Cardiac septum (tissue), 1 donor: ENCODE results near the gene TUT1. TPM values are rescaled to one million over a fixed set of nuclear protein-coding genes. Genes with fewer than 3 reads are reported as not detected.
A peak's percentile ranks its signal among the peaks of the same experiment; 100 is the strongest.

Experiments
- DNase-seq: peaks from one replicate; pipeline ENCODE4 v3.0.0-alpha.2; 2020; ENCODE audit warnings: low spot score
- intact Hi-C: fragments of 100-400 bp; cut with DNase I; formaldehyde crosslinking; loops from one replicate; pipeline ENCODE4 v1.14.0; 2022
- total RNA-seq: library from RNA; stranded (reverse); fragmentation: NEBNext Ultra II Directional; extraction: Animal tissue kit (Norgen Biotek cat#: 25700); gene quantifications from one replicate; pipeline ENCODE4 v1.2.1, GENCODE V29; 2021
- donor health status: DM: no; HTN: no; CAD: no.

Gene TUT1
- total RNA-seq, 1 donor from 2014 or later, result 11.7 TPM

GRCh38 chr11:62546244-62546928 lies 44.9 kb downstream of the TUT1 start, which contains the start of gene AHNAK:
TSS of gene AHNAK (minus strand) at chr11:62546806. CDS start at chr11:62536098, 10,708 bp downstream.
- peak; percentile 93 for DNase-seq
- intact Hi-C loops, result loop anchor here (2.0 kb wide), 1 partner anchor 14 kb away; no protein-coding TSS in a partner anchor

GRCh38 chr11:62545437-62546243 lies 45.7 kb downstream of the TUT1 start:
- intact Hi-C loops, result loop anchor here (1.0 to 2.0 kb wide), 2 partner anchors 15 to 37 kb away; no protein-coding TSS in a partner anchor

GRCh38 chr11:62544581-62545436 lies 46.5 kb downstream of the TUT1 start:
- no peak for DNase-seq
- intact Hi-C loops, result loop anchor here (1.0 to 5.0 kb wide), 2 partner anchors 37 to 103 kb away; no protein-coding TSS in a partner anchor

More at GRCh38 chr11:62545437-62546243, 45.7 kb downstream of the TUT1 start:
- DNase-seq, result peak; percentile 95

- no peak for DNase-seq
- intact Hi-C loops, result loop anchor here (2.0 to 5.0 kb wide), 2 partner anchors 102 to 145 kb away; no protein-coding TSS in a partner anchor
Observed at GRCh38 chr11:62543680-62544444, 47.5 kb downstream of the TUT1 start.

- DNase-seq, result peak; percentile 91
- intact Hi-C loops, result loop anchor here (1.0 to 5.0 kb wide), 4 partner anchors 46 to 144 kb away; no protein-coding TSS in a partner anchor
Observed at GRCh38 chr11:62542750-62543567, 48.4 kb downstream of the TUT1 start.

GRCh38 chr11:62542111-62542745 lies 49.1 kb downstream of the TUT1 start:
- no peak for DNase-seq
- intact Hi-C loops, result loop anchor here (1.0 to 5.0 kb wide), 4 partner anchors 45 to 143 kb away; no protein-coding TSS in a partner anchor

GRCh38 chr11:62540804-62541701 lies 50.3 kb downstream of the TUT1 start:
- intact Hi-C loops, result loop anchor here (1.0 to 5.0 kb wide), 2 partner anchors 33 to 99 kb away; no protein-coding TSS in a partner anchor
- no peak for DNase-seq

- intact Hi-C loops, result no loop called here
- no peak for DNase-seq
Observed at GRCh38 chr11:62539238-62539925, 51.9 kb downstream of the TUT1 start.

- no peak for DNase-seq
- intact Hi-C loops, result loop anchor here (1.0 kb wide), 1 partner anchor 40 kb away; no protein-coding TSS in a partner anchor
Observed at GRCh38 chr11:62538470-62539237, 52.7 kb downstream of the TUT1 start.

- intact Hi-C loops, result no loop called here
- no peak for DNase-seq
Observed at GRCh38 chr11:62536301-62536957, 54.9 kb downstream of the TUT1 start.

GRCh38 chr11:62535802-62536201 lies 55.5 kb downstream of the TUT1 start:
- intact Hi-C loops, result no loop called here
- no peak for DNase-seq

- intact Hi-C loops, result no loop called here
- DNase-seq, result no peak
Observed at GRCh38 chr11:62534779-62535545, 56.4 kb downstream of the TUT1 start.

- DNase-seq, result no peak
- intact Hi-C loops, result no loop called here
Observed at GRCh38 chr11:62532096-62532495, 59.2 kb downstream of the TUT1 start.
